SK-N-MC (cell line): Measurements from ENCODE around the gene POLR1A.

ENCODE experiments used
- EZH2 ChIP-seq: fragments of 200-600 bp; sonication (generic); IDR thresholded peaks from one replicate; pipeline ENCODE4 v1.6.1; 2017; ENCODE audit warnings: antibody characterized with exemption
- FOXP2 ChIP-seq: optimal IDR thresholded peaks from 2 replicates; pipeline ENCODE3; 2011; ENCODE audit warnings: mild to moderate bottlenecking, moderate library complexity; ENCODE audit not compliant: insufficient read depth; ENCODE audit errors: extremely low read length, control extremely low read depth
- POLR2AphosphoS5 ChIP-seq: IDR thresholded peaks from 2 replicates; pipeline ENCODE4 v1.6.1; 2012; ENCODE audit warnings: mild to moderate bottlenecking, low read depth, low read length, borderline replicate concordance

DNA sequence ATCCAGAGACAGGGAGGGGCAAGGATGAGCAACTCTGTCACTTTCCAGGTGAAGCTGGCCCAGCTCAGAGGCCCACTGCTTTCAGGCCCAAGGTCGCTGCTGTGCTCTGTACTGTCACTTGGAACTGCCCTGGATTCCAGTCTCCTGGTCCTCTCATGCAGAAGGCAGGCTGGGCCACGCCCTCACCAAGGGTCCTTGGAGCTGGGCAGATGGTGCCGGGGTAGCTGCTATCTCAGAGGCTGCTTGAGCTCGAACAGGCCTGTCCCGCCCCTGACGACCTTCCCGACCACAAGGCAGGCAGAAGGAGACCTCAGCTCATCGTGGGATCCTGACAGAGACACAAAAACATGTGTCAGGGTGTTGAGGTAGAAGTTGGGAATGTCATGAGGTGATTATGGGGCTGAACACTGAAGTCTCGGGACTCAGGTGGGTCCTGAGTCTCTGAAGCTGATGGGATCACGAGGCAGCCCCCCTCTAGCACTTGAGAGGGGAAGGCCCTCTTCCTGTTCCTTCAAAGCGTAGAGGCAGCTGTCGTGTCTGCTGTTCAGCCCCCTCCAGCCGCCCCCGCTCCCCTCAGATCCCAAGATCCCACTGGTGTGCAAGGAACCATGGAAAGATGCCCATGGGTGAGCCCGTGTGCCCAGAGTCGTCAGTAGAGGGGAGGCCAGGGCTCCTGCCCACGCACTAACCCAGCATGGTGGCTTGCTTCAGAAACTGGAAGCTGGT, 78.3 kb downstream of the POLR1A start:
- TF ChIP-seq EZH2 = no peak
- no peak for TF ChIP-seq POLR2AphosphoS5
- TF ChIP-seq FOXP2 = no peak
